ENCODE data around the gene NPRL2.

The NPRL2 gene

GRCh38 chr3:50347187-50347813 is 3.3 kb downstream of the NPRL2 start:
- DNase-seq = peak; percentile 56

DNA sequence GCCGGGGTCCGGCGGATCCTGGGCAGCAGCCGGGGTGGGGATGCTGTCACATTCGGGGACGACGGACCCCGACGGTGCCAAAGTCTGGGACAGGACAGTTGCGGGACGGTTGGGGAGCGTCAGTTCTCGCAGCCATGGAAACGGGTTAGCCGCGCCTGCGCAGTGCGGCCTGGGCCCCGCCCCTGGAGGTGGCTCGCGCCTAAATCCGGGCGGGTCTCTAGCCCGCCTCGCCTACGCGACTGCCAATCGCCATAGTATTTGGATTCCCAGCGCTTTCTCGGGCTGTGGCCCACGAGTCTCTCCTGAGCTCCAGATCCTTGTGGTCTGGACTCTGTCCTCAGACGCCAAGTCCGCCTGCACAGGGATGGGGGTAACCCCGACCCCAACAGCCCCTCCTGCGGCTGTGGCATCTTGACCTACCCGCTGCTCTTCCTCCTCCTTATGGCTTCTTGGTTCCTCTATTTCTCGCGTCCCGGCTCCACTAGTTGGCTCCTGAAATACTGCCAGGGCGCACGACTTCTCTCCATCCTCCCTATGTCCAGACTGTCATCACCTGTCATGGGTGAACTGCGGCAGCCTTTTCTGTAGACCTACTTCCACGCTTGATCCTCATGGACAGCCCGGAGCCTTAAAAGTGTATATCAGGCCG is 4.9 kb downstream of the NPRL2 start, which contains the start of gene ZMYND10:
Gene ZMYND10 (minus strand): TSS at position 147 of the 649 bp plus-strand sequence. CDS start 153 bp downstream, outside the sequence.
- DNase-seq = no peak

DNA sequence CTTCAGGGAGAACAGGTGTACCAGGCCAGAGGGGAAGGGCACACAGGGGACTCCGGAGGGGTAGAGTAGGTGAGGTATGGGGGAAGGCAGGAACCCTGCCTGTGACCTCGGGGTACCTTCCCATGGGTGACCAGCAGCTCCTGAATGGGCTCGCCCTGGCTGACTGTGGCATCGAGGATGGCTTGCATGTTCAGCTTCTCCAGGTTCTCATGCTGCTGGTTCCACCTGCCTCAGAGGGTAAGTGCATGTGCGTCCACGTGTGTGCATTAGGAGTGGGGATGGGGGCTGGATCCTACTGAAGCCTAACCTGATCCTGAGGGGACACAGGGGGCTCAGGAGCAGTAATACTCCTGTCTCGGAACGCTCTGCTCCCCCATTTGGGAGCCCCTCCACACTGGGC is 5.6 kb downstream of the NPRL2 start:
- DNase-seq = no peak

GRCh38 chr3:50342813-50343633 is 7.6 kb downstream of the NPRL2 start:
- DNase-seq = no peak

- no peak for DNase-seq
These were observed 8.5 kb downstream of the NPRL2 start for GRCh38 chr3:50341996-50342650.

DNA sequence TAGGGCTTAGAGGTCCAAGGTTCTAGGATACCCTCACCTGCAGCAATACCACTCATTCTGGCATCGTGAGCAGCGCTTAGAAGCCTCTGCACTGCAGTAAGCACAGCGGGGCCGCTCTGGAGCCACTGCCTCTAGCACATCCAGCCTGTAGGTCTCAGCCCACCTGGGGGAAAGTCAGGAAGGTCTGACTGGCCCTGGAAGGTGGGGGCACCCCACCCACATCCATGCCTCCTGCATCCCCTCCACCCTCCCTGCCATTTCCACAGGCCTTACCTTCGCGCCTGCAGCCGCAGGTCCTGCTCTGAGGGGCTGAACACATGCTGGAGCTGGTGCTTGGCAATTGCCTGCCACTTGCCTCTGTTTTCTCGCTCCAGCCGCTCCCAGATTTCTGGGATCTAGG is 9.0 kb downstream of the NPRL2 start:
- DNase-seq = no peak

GRCh38 chr3:50340448-50341329 is 9.9 kb downstream of the NPRL2 start, which contains the start of gene RASSF1:
TSS of gene RASSF1 (minus strand) at chr3:50340836. CDS start at chr3:50340805, 31 bp downstream.
- DNase-seq = no peak

- DNase-seq = no peak
These were observed 10.5 kb downstream of the NPRL2 start for GRCh38 chr3:50340147-50340447.

DNA sequence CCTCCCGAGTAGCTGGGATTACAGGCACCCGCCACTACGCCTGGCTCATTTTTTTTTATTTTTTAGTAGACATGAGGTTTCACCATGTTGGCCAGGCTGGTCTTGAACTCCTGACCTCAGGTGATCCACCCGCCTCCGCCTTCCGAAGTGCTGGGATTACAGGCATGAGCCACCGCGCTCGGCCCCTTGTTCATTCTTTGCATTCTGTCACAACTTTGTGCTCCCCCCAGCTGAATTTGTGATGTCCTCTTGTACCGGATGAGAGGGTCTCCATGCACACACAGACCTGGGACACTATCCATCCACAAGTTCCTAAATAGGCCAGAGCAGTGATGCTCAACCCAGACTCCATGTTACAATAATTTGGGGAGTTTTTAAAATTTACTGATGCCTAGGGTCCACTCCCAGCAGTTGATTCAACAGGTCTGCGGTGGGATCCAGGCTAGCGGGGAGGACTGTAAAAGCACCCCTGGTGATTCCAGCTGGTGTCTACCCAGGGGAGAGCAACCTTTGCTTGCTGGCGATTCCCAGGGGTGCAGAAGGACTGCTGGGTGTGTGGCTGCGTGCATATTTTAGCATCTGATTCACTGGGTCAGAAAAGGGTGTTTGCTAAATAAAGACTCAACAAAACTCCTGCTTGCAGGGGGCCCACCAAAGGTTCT is 11.0 kb downstream of the NPRL2 start:
- no peak for DNase-seq

- DNase-seq = no peak
These were observed 11.6 kb downstream of the NPRL2 start for GRCh38 chr3:50338965-50339364.

- DNase-seq = peak; percentile 94
These were observed 13.3 kb downstream of the NPRL2 start for GRCh38 chr3:50337175-50337861.

DNA sequence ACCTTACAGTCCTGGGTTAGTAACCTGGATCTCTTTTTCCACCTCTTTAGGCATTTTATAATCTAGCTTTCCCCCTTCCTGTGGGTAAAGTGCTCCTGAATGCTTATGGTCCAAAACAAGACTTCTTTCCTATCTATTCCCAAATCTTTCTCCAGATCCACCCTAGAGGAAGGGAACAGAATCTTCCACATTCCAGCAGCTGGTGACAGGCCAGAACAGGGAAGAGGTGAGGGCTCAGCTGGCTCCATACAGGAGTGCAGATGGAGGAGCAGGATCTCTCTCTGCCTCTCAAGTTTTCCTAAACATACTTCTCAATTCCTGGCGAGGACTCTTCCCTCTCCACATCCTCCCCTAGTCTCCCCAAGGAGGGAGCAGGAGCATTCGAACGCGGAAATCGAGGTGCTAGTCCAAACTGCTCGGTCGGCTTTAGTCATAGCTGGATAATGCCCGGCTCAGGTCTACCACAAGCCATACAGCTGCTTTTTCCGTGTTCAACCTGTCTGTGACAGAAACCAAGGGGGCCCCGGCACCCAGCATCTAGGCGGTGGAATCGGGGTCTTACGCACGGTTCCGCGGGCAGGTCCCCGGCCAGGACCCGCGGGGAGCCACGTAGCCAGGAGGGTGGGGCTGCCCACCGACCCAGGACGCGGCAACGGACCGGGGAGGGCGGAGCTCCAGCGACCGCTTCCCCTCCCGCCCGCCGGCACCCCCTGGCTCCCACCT is 14.0 kb downstream of the NPRL2 start:
- DNase-seq = no peak

- no peak for DNase-seq
These were observed 16.1 kb downstream of the NPRL2 start for GRCh38 chr3:50334339-50335075.

DNA sequence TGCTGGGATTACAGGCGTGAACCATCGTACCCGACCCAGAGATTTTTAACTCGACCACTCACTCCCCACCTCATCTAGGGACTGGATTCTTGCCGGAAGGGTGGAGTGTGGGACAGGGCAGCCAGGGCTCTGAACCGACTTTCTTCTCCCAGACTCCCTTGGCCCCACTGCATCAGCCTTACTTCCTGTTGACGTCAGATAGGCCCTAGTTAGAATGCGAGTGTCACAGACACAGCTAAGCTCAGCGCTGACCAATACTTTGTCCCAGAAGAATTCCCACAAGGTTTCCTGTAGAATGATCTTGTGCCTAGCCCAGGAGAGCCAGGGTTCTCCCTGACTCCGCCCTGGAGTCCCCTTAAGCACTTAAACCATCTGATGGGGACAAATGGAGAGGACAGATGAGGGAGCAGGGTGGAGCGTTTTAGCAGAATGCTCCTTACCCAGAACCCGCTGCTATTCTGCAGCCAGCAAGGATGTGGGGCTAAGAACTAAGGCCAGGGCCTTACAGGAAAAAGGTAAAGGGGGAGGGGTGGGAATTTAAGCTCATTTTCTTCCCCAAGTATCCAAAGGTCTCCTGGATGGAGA is 16.7 kb downstream of the NPRL2 start:
- no peak for DNase-seq

DNA sequence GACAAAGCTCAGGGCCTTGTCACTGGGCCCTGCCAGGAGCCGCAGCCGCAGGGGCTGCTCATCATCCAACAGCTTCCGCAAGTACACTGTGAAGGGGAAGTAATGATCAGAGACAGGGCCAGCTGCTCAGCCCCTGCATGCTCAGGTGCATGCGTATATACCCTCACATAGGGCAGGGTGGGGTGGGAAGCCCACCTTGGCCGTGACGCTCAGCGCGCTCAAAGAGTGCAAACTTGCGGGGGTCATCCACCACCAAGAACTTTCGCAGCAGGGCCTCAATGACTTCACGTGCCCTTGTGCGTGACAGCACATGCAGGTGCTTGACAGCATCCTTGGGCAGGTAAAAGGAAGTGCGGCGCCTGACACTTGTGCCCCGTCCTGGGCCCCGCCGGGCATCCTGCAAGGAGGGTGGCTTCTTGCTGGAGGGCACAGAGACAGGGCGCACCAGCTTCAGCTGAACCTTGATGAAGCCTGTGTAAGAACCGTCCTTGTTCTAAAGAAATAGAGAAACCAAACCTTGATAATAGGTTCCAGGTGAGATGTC is 19.1 kb downstream of the NPRL2 start:
- DNase-seq = no peak

DNA sequence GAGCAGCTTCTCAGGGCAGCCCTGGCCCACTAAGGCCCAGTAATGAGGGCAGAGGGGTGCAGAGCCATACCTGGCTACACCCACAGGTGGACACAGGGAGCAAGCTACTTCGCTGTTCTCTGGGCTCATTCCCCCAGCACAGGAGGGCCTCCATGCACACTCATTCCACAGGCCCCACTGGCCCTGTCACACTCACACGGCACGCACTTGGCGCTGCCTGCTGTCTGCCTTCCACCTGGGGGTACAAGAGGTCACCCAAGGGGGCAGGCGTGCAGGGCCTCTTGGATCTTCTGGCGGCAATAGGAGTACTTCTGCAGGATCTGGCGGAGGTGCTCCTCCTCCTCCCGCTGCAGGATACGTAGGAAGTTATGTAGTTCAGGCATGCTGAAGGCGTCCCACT is 20.2 kb downstream of the NPRL2 start:
- no peak for DNase-seq

DNA sequence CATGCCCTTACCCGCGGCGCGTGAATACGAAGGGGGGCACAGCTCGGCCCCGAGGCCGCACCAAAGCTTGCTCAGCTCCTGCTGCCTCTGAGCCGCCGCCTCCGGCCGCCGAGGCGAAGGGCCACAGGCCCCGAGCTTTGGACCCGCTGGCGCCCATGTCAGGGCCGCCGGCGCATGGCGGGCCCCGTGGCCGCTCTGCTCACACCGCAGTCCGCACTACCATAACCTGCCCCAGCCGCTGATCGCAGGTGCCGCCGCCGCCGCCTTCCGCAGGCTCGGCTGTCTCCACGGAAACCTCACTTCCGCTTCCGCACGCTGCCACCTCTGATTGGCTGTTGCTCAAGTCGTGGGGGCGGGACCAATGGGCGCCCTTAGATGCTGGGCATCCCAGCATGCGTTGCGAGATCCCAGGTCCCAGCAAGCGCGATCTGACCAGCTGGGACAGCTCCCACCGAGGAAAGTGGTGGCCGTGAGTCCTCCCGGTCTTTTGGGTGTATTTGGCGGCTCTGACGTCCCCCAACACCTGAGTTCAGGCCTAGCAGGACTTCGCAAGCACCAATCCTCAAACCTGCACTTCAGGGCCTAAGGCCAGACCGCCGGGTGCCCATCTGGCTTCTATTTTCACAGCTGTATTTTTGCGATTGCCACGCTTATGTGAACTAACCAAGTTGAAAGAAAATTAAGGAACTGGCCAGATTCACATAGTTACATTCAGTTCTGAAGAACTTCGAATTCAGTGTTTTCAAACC is 22.5 kb downstream of the NPRL2 start, which contains the start of gene TUSC2:
Gene TUSC2 (minus strand): TSS at position 281 of the 749 bp plus-strand sequence. CDS start 124 bp downstream, at position 157.
- peak; percentile 98 for DNase-seq

DNA sequence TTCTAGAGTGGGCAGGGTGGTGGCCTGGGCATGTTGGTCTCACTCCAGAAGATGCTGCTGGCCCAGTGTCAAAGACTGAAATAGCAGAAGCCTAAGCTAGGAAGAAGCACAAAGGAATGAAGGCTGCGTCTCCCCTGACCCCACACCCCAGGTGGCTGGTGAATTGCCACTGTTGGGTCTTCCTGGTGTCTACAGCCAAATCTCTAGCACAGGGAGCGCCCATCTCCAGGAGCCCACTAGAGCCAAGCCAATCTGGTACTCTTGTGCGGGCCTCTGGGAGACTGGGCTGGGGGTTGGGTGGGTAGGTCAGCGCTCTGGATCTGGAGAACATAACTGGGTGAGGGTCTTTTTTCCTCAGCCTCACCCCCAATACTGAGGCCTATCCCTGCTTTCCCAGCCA is 23.4 kb downstream of the NPRL2 start:
- DNase-seq = no peak
